Vagina (tissue), 2 donors: ENCODE data around the gene AHDC1. TPM values are rescaled to one million over a fixed set of nuclear protein-coding genes. Genes with fewer than 3 reads are reported as not detected.

Source experiments
- DNase-seq, 2 donors: peaks; one replicate each; pipeline ENCODE4 v3.0.0-alpha.2; 2017; ENCODE audit errors: extremely low spot score in 2 of 2
- H3K27ac ChIP-seq: fragments of 200-600 bp; sonication (generic); one replicate; pipeline ENCODE4 v1.5.1; 2019
- H3K27me3 ChIP-seq: fragments of 200-600 bp; sonication (generic); one replicate; pipeline ENCODE4 v1.5.1; 2019
- H3K36me3 ChIP-seq, 2 donors: fragments of 200-600 bp; sonication (generic); one replicate each; pipeline ENCODE4 v1.5.1; 2017 to 2019
- H3K4me1 ChIP-seq: fragments of 200-600 bp; sonication (generic); one replicate; pipeline ENCODE4 v1.5.1; 2019
- H3K4me3 ChIP-seq, 2 donors: fragments of 200-600 bp; sonication (generic); 1 replicate in 1 of 2; 2 replicates in 1 of 2; pipeline ENCODE4 v1.5.1; 2016 to 2019
- H3K9me3 ChIP-seq: fragments of 200-600 bp; sonication (generic); one replicate; pipeline ENCODE4 v1.5.1; 2019
- CTCF ChIP-seq, 3 experiments: fragments of 450-650 bp in 2 of 3; fragments of 200-600 bp in 1 of 3; sonication (generic) in 1 of 3; IDR thresholded peaks; one replicate each; pipeline ENCODE4 v1.5.1; 2017 to 2019; ENCODE audit warnings: antibody characterized with exemption in 3 of 3, mild to moderate bottlenecking in 2 of 3, moderate library complexity in 2 of 3
- POLR2A ChIP-seq, 2 donors: fragments of 450-650 bp; IDR thresholded peaks; one replicate each; pipeline ENCODE4 v1.6.1; 2017; ENCODE audit warnings: antibody characterized with exemption in 2 of 2, mild to moderate bottlenecking in 2 of 2, moderate library complexity in 2 of 2
- POLR2AphosphoS5 ChIP-seq, 2 donors: sonication (generic); formaldehyde crosslinking; IDR thresholded peaks; one replicate each; pipeline ENCODE4 v1.9.0; 2017; ENCODE audit warnings: antibody characterized with exemption in 2 of 2, mild to moderate bottlenecking in 2 of 2, low read depth in 1 of 2; ENCODE audit not compliant: insufficient read depth in 1 of 2
- intact Hi-C: fragments of 100-400 bp; cut with DNase I; formaldehyde crosslinking; loops from one replicate; pipeline ENCODE4 v1.15.1; 2023
- total RNA-seq: library from RNA; depleted of rRNA; stranded (reverse); fragments of >200 nt; gene quantifications from one replicate; pipeline ENCODE4 v1.2.3, GENCODE V29; 2016

The AHDC1 gene
- total RNA-seq, 1 donor from 2014 or later = 62.4 TPM

- TF ChIP-seq POLR2AphosphoS5 (IDR thresholded peaks at IDR 0.05; ENCODE audit: insufficient read depth in 1 of 2, low read depth in 1 of 2) (peak in 1 of 2 donors; percentile 44), CTCF (IDR thresholded peaks at IDR 0.05) (no peak)
- Histone ChIP-seq H3K4me3 (peak overlapping the region in 1 of 2 donors; percentile 21), H3K36me3 (no peaks in the 10 kb centered on the region), H3K27me3 (no peaks in the 10 kb centered on the region), H3K9me3 (no peaks in the 10 kb centered on the region), H3K4me1 (peaks cover 100% of the 10 kb centered on the region), H3K27ac (peak overlapping the region; percentile 97)
- intact Hi-C loops = no loop called here
- DNase-seq = no peak
Observed at GRCh38 chr1:27594564-27595510, 9.1 kb downstream of the AHDC1 start.

GRCh38 chr1:27593678-27594563 is 10.0 kb downstream of the AHDC1 start:
- intact Hi-C loops = no loop called here
- Histone ChIP-seq H3K4me1 (peaks cover 100% of the 10 kb centered on the region), H3K36me3 (no peaks in the 10 kb centered on the region), H3K27ac (peak overlapping the region; percentile 97), H3K27me3 (no peaks in the 10 kb centered on the region), H3K9me3 (no peaks in the 10 kb centered on the region), H3K4me3 (peak overlapping the region in 1 of 2 donors; percentile 21)
- TF ChIP-seq POLR2A (IDR thresholded peaks at IDR 0.05) (no peak), CTCF (IDR thresholded peaks at IDR 0.05) (no peak), POLR2AphosphoS5 (IDR thresholded peaks at IDR 0.05; ENCODE audit: insufficient read depth in 1 of 2, low read depth in 1 of 2) (no peak)
- no peak for DNase-seq

- Histone ChIP-seq H3K4me3 (no peak overlapping the region), H3K4me1 (peaks cover 99% of the 10 kb centered on the region), H3K9me3 (no peaks in the 10 kb centered on the region), H3K27ac (peak overlapping the region; percentile 97), H3K36me3 (no peaks in the 10 kb centered on the region), H3K27me3 (no peaks in the 10 kb centered on the region)
- intact Hi-C loops = no loop called here
- DNase-seq = no peak
- no peak for TF ChIP-seq POLR2A (IDR thresholded peaks at IDR 0.05)
- no peak for TF ChIP-seq CTCF (IDR thresholded peaks at IDR 0.05)
- TF ChIP-seq POLR2AphosphoS5 (IDR thresholded peaks at IDR 0.05; ENCODE audit: insufficient read depth in 1 of 2, low read depth in 1 of 2) = no peak
Observed at GRCh38 chr1:27592931-27593677, 10.8 kb downstream of the AHDC1 start.

GRCh38 chr1:27592232-27592930 is 11.6 kb downstream of the AHDC1 start:
- no peaks in the 10 kb centered on the region for H3K27me3 ChIP-seq
- H3K36me3 ChIP-seq = no peaks in the 10 kb centered on the region
- no peak for TF ChIP-seq POLR2A (IDR thresholded peaks at IDR 0.05)
- no peak for TF ChIP-seq POLR2AphosphoS5 (IDR thresholded peaks at IDR 0.05; ENCODE audit: insufficient read depth in 1 of 2, low read depth in 1 of 2)

More at GRCh38 chr1:27592232-27592930, 11.6 kb downstream of the AHDC1 start:
- Histone ChIP-seq H3K4me1 (peaks cover 92% of the 10 kb centered on the region), H3K9me3 (no peaks in the 10 kb centered on the region), H3K4me3 (no peak overlapping the region), H3K27ac (peak overlapping the region; percentile 97)
- DNase-seq = no peak
- intact Hi-C loops = no loop called here
